HG03025 (cell line): Measurements from ENCODE around the gene TSPAN12.
"Not testable (repeated sequence)": the region's sequence is repeated elsewhere in the genome, so short reads cannot be mapped to it uniquely, and the experiment has no call there.

Source experiments
- ATAC-seq: cut with Tn5 transposase; IDR thresholded peaks from one replicate; pipeline ENCODE4 v1.9.1; 2021; ENCODE audit warnings: mild to moderate bottlenecking, moderate library complexity; ENCODE audit not compliant: unreplicated experiment, low FRiP score

The TSPAN12 gene, protein sequence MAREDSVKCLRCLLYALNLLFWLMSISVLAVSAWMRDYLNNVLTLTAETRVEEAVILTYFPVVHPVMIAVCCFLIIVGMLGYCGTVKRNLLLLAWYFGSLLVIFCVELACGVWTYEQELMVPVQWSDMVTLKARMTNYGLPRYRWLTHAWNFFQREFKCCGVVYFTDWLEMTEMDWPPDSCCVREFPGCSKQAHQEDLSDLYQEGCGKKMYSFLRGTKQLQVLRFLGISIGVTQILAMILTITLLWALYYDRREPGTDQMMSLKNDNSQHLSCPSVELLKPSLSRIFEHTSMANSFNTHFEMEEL

DNA sequence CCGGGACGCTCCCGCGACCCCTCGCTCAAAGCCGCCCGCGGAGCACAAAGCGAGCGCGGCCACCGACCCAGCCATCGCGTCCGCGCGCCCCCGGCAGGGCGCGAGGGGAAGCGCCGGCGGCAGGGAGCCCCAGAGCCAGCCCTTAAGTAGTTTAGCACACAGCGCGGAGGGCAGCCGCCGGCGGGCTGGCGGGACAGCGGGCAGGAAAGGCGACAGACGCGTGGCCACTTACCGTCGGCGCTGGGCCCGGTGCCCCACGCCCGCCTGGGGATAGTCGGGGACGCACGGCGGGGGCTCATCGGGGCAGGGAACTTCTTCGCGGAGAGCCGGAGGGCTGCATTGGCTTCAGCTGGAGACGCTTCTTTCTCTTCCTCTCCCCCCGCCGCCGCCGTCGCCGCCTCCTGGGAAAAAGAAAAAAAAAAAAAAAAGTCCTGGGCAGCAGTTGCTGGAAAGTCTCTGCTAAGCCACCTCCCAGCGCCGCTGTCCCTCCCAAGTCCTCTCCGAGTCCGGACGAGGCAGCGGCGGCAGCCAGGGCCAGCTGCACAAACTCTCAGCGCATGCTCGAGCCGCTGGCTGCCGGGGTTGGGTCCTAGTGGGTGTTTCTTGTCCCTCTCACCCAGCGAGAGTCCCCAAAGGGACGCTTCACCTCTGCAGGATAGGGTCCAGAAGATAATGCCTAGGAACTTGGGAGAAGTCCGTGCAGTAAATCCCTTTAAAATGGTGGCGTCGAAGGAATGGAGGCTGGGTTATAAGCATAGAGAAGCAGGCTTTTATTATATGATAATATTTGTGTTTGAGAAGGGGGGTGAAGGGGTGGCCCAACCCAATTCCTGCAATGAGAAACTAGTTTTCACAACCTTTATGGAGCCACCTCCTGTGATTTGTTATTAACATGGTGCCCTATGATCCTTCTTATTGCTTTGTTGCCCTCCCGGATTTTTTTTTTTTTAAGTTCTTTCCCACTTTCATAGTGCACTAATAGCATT lies at the start of gene TSPAN12:
TSS of gene TSPAN12 (minus strand) at position 557 of the 986 bp plus-strand sequence. CDS start 1,381 bp downstream, outside the sequence.
- peak; percentile 84 for ATAC-seq

DNA sequence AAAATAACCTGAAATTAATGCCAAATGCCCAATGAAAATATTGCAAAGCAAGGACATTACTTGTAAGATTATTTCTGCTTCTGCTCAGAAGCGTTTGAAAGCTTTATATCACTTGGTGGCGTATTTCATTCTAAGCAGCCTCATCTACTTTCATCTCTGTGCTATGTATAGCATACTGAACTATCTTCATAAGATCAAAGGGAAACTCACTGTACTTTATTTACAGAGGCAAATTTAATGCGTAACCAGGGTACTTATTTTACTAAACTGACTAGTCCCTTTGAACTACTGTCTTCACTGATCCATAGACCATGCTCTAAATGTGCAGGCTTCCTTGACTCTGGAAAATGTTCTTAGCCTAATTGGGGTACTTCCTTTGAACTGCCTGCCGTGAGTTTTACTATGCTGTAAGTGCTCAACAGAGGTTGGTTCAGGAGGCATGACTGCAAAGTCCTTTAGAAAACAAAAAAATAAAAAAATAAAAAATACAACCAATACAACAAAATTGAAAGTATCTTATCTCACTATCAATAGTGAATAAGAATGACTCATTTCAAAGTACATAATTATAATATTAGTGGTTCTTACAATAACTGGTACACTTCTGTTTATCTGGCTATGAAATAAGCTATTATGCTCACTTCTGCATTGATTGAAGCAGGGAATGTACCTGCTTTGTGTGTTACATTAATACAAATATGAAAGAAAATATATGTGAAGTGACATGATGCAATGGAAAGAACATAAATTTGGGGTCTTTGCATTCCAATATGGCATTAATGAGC lies 41.0 kb upstream of the TSPAN12 start:
- ATAC-seq, result no peak

DNA sequence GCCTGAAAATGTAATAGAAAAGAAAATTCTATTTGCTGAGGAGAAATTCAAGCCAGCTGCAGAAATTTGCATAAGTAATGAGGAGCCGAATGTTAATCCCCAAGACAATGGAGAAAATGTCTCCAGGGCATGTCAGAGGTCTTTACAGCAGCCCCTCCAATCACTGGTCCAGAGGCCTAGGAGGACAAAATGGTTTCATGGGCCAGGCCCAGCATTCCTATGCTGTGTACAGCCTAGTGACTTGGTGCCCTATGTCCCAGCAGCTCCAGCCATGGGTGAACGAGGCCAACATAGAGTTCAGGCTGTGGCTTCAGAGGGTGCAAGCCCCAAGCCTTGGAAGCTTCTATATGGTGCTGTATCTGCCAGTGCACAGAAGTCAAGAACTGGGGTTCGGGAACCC lies 37.3 kb upstream of the TSPAN12 start:
- ATAC-seq, result not testable (repeated sequence)

DNA sequence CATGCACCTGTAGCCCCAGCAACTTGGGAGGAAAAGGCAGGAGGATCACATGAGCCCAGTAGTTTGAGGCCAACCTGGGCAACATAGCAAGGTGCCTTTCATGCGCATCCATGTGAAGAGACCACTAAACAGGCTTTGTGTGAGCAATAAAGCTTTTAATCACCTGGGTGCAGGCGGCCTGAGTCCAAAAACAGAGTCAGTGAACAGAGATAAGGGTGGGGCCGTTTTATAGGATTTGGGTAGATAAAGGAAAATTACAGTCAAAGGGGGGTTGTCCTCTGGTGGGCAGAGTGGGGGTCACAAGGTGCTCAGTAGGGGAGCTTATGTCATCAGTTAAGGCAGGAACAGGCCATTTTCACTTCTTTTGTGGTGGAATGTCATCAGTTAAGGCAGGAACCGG lies 27.7 kb upstream of the TSPAN12 start:
- ATAC-seq, result not testable (repeated sequence)

DNA sequence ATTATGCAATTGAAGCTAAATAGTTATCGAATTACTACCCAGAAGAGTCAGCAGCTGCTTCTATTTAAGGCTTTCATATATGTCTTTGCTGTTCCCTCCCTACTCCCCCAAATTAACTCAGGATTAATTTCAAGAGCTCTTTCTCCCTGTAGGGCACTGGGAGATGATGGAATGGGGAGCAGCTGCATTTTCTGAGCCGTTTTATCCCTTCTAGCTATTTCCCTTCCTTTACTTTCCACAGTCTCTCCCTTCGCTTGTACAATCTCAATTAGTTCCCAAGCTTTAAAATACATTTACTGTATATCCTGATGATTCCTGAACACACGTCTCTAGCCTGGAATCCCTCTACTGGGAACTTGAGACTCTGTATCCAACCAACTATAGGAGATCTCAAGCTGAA lies 19.8 kb upstream of the TSPAN12 start:
- ATAC-seq, result no peak

DNA sequence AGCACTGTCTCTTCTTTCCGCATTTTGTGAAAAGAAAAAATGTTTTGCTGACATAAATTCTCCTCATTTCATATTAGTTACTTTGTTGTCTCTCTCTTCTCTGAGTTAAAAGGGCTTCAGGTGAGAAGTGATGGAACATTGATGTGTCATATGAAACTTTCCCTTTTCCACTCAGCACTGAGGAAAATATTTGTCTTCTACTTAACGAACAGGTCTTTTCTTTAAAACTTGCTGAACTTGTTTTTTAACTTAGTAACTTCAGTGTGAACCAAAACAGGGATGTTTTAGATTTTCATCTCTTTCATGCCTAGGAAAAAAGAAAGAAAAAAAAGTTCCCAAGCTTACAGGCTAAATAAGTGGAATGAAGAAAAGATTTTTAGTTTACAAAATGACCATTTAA lies 19.0 kb upstream of the TSPAN12 start:
- no peak for ATAC-seq

DNA sequence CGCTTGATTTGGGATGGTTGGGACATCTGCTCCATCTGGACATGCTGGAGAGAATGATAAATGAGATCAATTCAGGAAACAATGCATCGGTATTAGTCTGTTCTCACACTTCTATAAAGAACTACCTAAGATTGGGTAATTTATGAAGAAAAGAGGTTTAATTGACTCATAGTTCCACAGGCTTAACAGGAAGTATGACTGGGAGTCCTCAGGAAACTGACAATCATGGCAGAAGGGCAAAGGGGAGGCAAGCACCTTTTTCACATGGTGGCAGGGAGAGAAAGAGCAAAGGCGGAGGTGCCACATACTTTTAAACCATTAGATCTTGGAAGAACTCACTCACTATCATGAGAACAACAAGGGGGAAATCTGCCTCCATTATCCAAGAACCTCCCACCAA lies 16.8 kb upstream of the TSPAN12 start:
- ATAC-seq, result no peak

DNA sequence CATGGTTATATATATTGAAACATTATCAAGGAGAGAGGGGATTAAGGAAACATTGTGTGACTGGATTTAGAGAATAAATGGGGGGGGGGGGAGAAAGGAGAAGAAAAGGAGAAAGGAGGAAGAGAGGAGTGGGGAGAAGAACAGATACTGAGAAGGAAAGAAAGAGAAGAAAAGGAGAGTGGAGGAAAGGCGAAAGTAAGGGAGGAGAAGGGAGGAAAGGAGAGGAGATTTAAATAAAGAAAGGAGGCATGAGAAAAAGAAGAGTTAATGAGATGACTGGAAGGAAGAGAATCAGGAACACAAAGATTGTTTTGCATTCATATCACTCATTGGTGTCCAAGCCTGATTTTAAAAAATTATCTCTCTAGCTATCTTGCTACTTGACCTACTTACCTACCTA lies 16.1 kb upstream of the TSPAN12 start:
- no peak for ATAC-seq

DNA sequence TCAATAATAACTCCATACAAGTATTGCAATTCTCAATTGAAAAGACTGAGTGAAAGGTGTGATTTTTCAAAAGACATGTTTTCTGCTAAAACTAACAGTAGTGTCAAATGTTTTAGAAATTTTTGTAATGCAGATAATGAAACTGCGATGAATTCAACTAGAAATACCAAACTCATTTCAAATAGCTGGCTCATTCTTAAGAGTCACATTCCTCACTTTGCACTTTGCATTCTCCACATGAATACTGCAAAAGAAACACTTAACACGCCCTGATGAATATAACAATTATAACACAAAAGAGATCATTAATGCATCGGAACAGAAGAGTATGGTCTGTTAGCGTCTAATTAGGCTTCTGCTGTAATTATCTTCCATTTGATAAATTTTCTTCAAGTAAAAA lies 15.5 kb upstream of the TSPAN12 start:
- no peak for ATAC-seq

DNA sequence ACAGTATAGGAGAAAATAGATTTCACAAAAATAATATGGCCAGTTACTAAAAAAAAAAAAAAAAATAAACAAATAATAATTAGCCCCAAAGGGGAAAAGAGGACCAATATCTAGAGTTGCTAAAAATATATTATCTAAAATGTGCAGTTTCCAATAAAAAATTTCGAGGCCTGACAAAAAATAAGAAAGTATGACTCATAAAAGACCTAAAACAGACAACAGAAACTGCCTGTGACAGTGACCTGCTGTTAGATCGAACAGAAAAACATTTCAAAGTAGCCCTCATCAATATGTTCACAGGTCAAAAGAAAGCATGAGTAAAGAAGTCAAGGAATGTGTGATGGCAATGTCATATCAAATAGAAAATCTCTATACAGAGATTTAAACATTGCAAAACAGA lies 11.8 kb upstream of the TSPAN12 start:
- no peak for ATAC-seq

DNA sequence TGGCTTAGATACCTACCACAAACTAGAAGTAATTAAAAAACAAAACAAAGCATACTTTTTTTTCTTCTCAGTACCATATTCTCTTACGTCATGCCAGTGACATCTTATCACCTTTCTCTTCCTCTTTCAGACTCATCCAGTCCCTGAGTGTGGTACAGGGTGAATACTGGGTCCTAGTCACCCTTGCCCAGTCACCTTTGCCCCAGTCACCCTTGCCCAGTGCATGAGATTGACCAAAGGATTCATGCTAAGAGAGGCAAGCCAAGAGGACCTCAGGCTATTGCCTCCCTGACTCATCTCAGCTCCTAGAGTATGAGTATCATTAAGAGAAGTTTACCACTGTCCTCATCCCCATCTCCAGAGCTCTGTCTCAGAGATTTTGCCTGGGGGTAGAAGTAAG lies 10.0 kb upstream of the TSPAN12 start:
- ATAC-seq, result no peak

DNA sequence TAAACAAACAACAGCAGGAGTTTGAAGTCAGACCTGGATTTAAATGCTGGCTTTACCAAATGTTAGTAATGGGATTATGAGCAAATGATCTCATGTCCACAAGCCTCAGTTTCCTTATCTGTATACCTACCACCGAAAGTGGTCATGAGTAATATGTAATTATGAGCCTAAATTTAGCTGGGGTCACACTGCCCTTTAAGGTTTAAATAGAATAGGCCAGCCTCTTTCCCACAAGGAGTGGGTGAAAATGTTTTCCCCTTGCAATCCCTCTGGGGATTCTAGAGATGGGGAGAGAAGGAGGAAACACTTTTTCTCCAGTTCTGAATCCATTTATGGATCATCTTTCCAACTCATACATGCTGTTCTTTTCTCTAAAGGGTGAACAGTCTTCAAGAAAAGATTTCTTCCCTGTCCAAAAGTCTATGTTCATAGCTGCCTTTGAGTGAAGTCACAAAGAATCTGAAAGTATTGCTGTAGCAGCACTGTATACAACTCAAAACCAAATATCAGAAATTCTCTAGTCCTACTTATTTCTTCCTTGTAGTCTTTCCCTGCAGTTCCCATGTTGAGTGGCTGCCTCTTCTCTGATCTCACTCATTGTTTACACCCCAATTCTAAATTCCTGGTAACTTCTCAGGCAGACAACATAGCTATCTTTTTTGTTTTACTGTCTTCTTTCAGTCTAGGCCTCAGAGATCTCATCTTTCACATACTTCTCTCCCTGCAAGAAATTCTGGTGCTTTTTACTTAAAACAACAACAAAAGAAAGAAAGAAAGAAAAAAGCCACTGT lies 7.4 kb upstream of the TSPAN12 start:
- no peak for ATAC-seq

DNA sequence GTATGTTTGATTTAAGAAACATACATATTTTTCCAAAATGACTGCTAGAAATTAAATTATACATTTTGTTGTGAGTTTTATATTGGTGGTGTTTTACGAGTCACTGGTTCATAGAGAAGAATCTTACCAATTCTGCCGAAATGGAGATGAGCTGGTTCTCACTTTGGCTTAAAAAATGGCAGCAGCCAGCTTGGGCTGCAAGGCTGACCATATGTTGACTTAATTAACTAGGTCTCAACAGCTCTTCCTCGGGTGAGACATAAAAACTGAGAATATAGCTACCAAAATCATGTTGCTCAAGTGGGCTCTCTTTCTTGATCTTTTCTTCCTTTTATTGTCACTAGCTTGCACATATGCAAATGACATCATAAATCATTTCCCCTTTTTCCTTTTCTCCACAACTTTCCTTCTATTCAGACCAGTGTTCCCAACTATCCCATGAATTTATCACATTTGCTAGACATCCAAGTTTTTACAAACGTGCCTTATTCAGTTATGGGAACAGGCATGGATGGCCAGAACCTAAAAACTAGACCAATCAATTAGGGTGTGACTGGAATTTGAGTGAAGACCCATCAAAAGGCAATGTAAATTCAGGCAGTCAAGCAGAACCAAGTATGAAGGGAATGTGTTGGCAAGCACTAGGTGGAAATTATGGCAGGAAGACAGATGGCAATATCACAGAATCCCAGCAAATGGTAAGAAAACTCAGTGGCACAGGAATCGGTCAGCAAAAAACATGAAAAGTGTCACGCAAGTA lies 6.4 kb upstream of the TSPAN12 start:
- ATAC-seq, result no peak

DNA sequence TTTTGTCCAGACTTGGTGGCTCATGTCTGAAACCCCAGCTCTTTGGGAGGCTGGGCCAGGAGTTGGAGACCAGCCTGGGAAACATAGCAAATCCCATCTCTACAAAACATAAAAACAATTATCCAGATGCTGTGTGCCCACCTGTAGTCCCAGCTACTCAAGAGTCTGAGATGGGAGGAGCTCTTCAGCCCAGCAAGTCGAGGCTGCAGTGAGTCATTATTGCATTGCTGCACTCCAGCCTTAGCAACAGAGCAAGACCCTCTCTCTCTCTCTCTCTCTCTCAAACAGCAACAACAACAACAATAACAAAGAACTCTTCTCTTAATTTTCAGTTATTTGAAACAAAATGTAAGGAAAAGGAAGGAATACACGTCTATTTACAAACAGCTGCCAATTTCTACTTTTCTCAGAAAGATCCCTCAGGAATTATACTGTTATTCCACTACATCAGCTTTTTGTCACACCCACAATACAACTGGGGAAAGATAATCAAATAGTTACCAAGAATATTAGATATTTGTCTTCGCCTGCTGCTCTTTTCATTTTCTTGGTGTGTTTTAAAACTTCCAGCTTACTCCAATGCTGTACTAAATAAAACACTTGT lies 5.1 kb upstream of the TSPAN12 start:
- no peak for ATAC-seq

DNA sequence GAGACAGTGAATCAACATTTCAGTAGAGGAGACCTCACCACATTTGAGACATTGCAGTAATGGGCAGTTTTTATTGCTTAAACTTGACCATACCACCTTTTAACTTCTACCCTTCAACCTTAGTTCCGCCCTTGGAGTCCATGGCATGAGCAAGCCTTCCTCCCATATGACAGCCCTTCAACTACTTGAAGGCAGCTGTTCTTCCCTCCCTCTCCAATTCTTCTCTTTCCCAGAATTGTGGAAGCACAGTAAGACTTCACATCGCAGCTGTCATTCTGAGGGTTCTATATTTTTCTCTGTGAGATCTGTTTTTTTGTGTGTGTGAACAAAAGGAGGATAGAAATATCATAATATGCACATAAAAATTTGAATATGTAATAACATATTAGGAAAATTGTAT lies 2.2 kb upstream of the TSPAN12 start:
- no peak for ATAC-seq

DNA sequence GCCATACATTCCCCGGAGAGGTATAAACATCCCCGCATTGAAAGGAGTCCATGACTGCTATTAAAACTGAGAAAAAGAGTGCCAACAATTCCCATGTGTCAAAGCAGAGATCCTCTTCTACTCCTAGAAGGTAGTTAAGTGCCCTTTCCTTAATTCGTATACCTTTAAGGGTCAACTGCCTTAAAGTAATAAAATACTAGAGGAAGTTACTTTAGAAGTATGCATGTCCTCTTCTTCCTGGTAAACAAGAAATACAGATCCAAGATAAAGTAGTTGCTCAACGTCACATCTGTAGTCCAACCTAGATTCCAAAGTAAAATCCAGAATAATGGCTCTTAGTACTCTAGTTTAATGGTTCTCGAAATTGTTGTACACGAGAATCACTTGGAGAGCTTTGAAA lies 1.5 kb upstream of the TSPAN12 start:
- ATAC-seq, result no peak

DNA sequence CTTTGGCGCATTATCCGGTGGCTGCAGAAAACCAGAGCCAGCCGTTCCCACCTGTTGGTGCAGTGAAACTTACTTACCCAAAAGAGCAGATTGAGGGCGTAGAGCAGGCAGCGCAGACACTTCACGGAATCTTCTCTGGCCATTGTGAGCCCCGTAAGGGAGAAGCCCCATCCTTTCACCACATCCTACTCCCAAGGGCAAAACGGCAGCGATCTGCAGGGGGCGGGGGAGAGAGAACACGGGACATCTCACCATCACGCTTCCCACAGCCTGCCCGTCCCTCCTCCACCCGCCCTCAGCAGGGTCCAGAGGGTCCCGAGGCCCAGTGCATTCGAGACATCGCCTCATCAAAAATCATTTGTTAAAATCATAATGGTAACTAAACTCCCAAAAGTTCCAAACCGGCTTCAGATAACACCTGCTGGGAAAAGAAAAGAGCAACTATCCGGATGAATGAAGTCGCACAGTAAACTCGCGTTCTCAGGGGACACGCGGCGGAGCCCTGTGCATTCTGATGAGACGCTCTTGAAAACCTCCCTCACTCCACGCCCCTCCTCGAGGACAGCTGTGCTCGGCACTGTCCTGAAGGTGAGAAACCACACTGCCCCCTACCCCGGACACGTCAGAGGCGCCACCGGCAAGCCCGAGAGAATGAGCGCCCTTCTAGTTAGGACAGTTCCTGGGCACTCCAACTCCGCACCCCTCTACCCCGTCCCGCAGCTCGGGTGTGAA lies 1.2 kb downstream of the TSPAN12 start:
- peak; percentile 59 for ATAC-seq

DNA sequence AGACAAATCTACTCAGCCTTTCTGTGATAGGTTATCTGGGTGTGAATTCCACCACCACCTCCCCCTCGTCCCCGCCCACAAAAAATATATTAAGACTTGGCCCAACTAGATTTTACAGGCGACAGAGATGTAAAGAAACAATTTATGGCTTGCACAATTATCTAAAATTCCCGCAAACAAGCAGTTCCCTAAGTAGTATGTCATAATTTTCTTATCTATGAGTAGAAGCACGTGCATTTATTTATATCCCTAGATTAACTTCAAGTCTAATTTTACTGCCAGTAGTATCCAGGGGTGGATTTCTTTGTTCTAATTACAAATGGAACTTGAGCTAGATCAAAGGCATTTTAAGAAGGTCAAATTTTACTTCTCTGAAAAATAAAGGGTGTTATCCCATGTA lies 1.7 kb downstream of the TSPAN12 start:
- ATAC-seq, result no peak
